ENCODE measurements around the gene OXER1.

DNA sequence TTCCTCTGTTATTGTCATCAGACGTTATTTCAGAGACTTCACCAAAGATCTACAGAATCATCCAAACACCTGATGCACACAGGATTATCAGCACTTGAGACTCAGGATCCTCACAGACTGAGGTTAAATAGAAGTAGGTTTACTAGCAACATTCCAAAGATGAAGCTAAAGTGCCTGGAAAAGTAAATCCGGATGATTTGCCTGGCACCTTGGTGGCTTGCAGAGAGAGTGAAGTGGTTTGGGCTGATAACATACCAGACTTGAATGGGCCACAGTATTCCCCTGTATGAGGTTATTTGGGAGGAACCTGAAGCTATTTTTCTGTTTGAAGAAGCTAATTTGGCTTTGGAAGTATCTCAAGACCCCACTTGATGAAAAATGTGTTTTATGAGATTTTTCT lies 51.0 kb downstream of the OXER1 start:
- TF ChIP-seq, protein P1, sequence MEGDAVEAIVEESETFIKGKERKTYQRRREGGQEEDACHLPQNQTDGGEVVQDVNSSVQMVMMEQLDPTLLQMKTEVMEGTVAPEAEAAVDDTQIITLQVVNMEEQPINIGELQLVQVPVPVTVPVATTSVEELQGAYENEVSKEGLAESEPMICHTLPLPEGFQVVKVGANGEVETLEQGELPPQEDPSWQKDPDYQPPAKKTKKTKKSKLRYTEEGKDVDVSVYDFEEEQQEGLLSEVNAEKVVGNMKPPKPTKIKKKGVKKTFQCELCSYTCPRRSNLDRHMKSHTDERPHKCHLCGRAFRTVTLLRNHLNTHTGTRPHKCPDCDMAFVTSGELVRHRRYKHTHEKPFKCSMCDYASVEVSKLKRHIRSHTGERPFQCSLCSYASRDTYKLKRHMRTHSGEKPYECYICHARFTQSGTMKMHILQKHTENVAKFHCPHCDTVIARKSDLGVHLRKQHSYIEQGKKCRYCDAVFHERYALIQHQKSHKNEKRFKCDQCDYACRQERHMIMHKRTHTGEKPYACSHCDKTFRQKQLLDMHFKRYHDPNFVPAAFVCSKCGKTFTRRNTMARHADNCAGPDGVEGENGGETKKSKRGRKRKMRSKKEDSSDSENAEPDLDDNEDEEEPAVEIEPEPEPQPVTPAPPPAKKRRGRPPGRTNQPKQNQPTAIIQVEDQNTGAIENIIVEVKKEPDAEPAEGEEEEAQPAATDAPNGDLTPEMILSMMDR (IDR thresholded peaks at IDR 0.05), result no peak
- no peak for TF ChIP-seq POLR2A (IDR thresholded peaks at IDR 0.05)

Measured in thyroid gland (tissue), 4 donors.